Measurements from ENCODE around the gene ACP7.

The ACP7 gene

DNA sequence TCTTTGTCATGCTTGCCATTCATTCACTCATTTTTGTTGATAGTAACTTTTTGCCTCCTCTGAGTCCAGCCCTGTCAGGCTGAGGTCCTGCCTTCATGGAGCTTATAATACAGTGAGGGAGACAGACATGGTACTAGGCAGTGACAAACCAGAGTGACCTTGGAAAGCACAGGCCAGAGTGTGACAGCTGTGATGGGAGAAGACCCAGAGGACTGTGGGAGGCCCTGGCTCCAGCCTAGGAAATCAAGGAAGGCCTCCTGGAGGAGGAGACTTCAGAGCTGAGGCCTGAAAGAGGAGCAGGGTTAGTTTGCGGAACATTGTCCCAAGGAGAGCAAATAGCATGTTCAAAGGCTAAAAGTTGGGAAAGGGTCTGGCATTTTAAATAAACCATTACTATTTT lies 61.9 kb downstream of the ACP7 start:
- TF ChIP-seq, protein P1, sequence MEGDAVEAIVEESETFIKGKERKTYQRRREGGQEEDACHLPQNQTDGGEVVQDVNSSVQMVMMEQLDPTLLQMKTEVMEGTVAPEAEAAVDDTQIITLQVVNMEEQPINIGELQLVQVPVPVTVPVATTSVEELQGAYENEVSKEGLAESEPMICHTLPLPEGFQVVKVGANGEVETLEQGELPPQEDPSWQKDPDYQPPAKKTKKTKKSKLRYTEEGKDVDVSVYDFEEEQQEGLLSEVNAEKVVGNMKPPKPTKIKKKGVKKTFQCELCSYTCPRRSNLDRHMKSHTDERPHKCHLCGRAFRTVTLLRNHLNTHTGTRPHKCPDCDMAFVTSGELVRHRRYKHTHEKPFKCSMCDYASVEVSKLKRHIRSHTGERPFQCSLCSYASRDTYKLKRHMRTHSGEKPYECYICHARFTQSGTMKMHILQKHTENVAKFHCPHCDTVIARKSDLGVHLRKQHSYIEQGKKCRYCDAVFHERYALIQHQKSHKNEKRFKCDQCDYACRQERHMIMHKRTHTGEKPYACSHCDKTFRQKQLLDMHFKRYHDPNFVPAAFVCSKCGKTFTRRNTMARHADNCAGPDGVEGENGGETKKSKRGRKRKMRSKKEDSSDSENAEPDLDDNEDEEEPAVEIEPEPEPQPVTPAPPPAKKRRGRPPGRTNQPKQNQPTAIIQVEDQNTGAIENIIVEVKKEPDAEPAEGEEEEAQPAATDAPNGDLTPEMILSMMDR (IDR thresholded peaks at IDR 0.05; ENCODE audit: low read depth, low read length): no peak
- no peak overlapping the region for H3K4me3 ChIP-seq (ENCODE audit: low read depth, low read length)

DNA sequence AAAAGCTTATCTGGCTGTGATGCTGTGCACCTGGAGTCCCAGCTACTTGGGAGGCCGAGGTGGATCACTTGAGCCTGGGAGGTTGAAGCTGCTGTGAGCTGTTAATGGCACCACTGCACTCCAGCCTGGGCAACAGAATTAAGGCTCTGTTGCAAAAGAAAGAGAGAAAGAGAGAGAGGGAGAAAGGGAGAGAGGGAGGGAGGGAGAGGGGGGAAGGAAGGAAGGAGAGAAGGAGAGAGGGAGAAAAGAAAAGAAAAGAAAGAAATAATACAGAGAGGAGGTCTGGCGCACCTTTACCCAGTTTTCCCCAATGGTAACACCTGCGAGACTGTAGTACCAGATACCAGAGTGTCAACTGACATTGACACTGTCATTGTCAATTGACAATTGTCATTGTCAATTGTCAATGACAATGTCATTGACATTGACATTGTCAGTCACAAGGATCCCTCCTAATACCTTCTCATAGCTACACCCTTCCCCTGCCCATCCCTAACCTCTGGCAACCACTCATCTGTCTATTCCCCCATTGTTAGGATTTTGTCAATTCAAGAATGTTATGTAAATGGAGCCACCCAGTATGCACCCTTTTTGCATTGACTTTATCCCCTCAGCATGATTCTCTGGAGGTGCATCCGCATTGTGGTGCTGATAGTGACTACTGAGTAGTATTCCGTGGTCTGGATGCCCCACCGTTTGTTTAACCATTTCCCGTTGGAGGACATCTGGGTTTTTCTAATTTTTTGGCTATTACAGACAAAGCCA lies 62.7 kb downstream of the ACP7 start:
- H3K4me3 ChIP-seq (ENCODE audit: low read depth, low read length): no peak overlapping the region
- TF ChIP-seq, protein P1 (IDR thresholded peaks at IDR 0.05; ENCODE audit: low read depth, low read length): no peak

DNA sequence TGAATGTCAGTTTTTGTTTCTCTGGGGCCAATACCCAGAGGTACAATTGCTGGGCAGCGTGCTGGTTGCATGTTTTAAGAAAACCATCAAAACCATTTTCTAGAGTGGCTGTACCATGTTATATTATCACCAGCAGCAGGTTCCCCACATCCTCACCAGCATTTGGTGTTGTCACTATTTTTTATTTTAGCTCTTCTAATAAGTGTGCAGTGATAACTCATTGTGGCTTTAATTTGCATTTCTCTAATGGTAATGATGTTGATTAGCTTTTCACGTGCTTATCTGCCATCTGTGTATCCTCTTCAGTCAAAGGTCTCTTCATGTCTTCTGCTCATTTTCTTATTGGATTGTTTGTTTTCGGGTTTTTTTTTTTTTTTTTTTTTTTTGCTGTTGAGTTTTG lies 63.3 kb downstream of the ACP7 start:
- no peak overlapping the region for H3K4me3 ChIP-seq (ENCODE audit: low read depth, low read length)
- TF ChIP-seq, protein P1 (IDR thresholded peaks at IDR 0.05; ENCODE audit: low read depth, low read length): no peak

DNA sequence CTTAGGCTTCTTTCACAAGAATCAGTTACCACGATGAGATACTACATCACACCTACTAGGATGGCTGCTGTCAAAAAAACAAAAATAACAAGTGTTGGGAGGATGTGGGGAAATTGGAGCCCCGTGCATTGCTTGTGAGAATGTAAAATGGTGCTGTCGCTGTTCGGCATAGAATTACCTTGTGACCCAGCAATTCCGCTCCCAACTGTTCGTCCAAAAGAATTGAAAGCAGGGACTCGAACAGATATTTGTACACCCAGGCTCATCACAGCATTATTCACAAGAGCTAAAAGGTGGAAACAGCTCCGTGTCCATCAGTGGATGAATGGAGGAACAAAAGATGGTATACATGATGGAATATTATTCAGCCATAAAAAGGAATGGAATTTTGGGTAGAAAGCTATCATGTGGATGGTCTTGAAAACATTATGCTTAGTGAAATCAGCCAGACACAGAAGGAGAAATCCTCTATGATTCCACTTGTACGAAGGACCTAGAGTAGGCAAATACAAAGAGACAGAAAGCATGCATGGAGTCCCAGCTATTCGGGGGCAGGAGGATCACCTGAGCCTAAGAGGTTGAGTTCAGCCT lies 64.9 kb downstream of the ACP7 start:
- TF ChIP-seq, protein P1 (IDR thresholded peaks at IDR 0.05; ENCODE audit: low read depth, low read length): no peak
- no peak overlapping the region for H3K4me3 ChIP-seq (ENCODE audit: low read depth, low read length)

DNA sequence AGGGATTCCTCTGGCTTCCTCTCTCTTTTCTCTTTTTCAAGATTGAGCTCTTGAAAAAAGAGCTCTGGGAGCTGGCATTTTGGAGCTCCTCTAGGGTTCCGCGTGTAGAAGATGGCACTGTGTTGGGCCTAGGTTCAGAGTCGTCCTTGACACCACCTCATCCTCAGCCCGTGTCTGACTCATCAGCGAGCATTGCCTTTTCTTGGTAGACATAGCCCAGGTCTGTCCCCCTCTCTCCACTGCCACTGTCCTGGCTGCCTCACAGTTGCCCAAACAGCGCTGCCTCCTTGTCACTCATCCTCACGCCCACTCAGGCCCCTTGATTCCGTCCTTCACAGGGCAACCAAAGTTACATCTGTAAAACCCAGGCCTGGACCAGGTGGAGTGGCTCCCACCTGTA lies 66.1 kb downstream of the ACP7 start:
- TF ChIP-seq, protein P1 (IDR thresholded peaks at IDR 0.05; ENCODE audit: low read depth, low read length): no peak
- H3K4me3 ChIP-seq (ENCODE audit: low read depth, low read length): no peak overlapping the region

DNA sequence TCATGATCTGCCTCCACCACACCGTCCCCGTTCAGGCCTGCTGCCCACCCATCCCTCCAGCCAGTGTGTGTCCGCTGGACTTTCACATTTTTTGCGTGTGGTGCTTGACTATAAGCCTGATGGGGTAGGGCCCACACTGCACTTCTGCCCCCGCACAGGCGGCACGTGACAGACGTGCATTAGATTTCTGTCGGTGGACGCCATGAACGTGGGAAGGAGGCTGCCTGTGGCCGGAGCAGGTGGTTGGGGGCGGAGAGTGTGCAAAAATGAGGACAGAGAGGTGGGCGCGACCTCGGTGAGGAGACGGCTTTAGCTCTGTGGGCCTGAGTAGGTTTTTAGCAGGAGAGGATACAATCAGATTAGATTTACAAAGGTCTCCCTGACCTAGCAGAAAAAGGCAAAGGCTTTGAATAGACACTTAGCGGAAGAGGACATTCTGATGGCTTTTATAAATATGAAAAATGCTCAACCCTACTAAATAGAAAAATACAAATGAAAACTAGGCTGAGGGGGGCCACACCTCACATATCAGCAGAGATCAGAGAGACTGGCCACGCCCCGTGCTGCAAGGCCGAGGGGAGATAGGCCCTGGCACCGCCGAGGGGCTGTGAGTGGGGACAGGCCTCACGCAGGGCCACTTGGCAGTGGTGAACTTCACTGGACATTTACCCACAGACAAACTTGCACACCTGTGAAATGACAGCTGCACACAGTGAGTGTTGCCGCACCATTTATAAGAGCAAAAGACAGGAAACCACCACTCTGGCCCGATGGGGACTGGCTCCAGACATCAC lies 66.8 kb downstream of the ACP7 start:
- TF ChIP-seq, protein P1 (IDR thresholded peaks at IDR 0.05; ENCODE audit: low read depth, low read length): no peak
- H3K4me3 ChIP-seq (ENCODE audit: low read depth, low read length): no peak overlapping the region

DNA sequence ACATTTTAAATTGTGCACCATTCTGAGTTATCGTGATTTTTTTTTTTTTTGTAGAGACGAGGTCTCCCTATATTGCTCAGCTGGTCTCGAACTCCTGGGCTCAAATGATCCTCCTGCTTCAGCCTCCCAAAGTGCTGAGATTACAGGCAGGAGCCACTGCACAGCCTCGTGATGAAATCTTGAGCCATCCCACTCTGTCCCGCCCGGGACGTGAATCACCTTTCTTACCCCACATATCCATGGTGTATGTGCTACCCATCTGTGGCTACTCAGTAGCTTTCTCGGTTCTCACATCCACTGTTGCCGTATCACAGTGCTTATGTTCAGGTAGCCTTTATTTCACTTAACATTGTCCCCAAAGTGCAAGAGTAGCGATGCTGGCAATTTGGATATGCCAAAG lies 67.9 kb downstream of the ACP7 start:
- no peak overlapping the region for H3K4me3 ChIP-seq (ENCODE audit: low read depth, low read length)
- TF ChIP-seq, protein P1 (IDR thresholded peaks at IDR 0.05; ENCODE audit: low read depth, low read length): no peak

Measured in WI38 (cell line).